SK-N-SH treated with all-trans-retinoic acid at 6 μM for 48 hours (cell line): Measurements from ENCODE around the gene BIN2.

Experiments
- ATAC-seq: fragments of 200-7000 bp; cut with Tn5 transposase; 3 replicates; pipeline ENCODE4 v1.9.1; 2020; ENCODE audit warnings: mild to moderate bottlenecking, moderate library complexity
- ARNTL ChIP-seq: fragments of 450-650 bp; formaldehyde crosslinking; IDR thresholded peaks from 2 replicates; pipeline ENCODE4 v1.5.0; 2020; ENCODE audit warnings: low read depth, mild to moderate bottlenecking, moderate library complexity, borderline replicate concordance
- CSRNP3 ChIP-seq: fragments of 250-450 bp; sonication (Bioruptor Pico); IDR thresholded peaks from 2 replicates; pipeline ENCODE4 v1.5.1; 2021; ENCODE audit warnings: mild to moderate bottlenecking, moderate library complexity
- ESRRG ChIP-seq: fragments of 250-450 bp; sonication (Bioruptor Pico); IDR thresholded peaks from 2 replicates; pipeline ENCODE4 v1.6.1; 2021; ENCODE audit warnings: mild to moderate bottlenecking
- GLIS3 ChIP-seq: fragments of 250-450 bp; sonication (Bioruptor Pico); IDR thresholded peaks from 2 replicates; pipeline ENCODE4 v1.5.0; 2020; ENCODE audit warnings: mild to moderate bottlenecking, moderate library complexity
- ISL1 ChIP-seq: fragments of 250-450 bp; sonication (Bioruptor Pico); IDR thresholded peaks from 2 replicates; pipeline ENCODE4 v2.1.2; 2022; ENCODE audit warnings: mild to moderate bottlenecking, moderate library complexity
- OSR1 ChIP-seq: fragments of 250-450 bp; sonication (Bioruptor Pico); IDR thresholded peaks from 2 replicates; pipeline ENCODE4 v1.8.0; 2022; ENCODE audit warnings: moderate library complexity, mild to moderate bottlenecking, inconsistent platforms
- PATZ1 ChIP-seq: fragments of 250-450 bp; sonication (Bioruptor Pico); IDR thresholded peaks from 2 replicates; pipeline ENCODE4 v1.8.0; 2020; ENCODE audit warnings: mild to moderate bottlenecking, moderate library complexity, borderline replicate concordance
- POU6F1 ChIP-seq: fragments of 250-450 bp; sonication (Bioruptor Pico); IDR thresholded peaks from 2 replicates; pipeline ENCODE4 v1.8.0; 2021; ENCODE audit warnings: low read depth, mild to moderate bottlenecking, moderate library complexity, borderline replicate concordance
- PPARA ChIP-seq: fragments of 250-450 bp; sonication (Bioruptor Pico); IDR thresholded peaks from 2 replicates; pipeline ENCODE4 v1.5.0; 2020; ENCODE audit warnings: mild to moderate bottlenecking, borderline replicate concordance
- RARB ChIP-seq: fragments of 250-450 bp; sonication (Bioruptor Pico); IDR thresholded peaks from 2 replicates; pipeline ENCODE4 v1.8.0; 2021; ENCODE audit warnings: mild to moderate bottlenecking, moderate library complexity
- SNAI2 ChIP-seq: fragments of 250-450 bp; sonication (Bioruptor Pico); IDR thresholded peaks from 2 replicates; pipeline ENCODE4 v1.5.0; 2020; ENCODE audit warnings: mild to moderate bottlenecking, moderate library complexity
- TCF4 ChIP-seq: fragments of 250-450 bp; sonication (Bioruptor Pico); IDR thresholded peaks from 2 replicates; pipeline ENCODE4 v1.8.0; 2021; ENCODE audit warnings: mild to moderate bottlenecking, moderate library complexity, borderline replicate concordance
- TOX ChIP-seq: fragments of 250-450 bp; sonication (Bioruptor Pico); IDR thresholded peaks from 2 replicates; pipeline ENCODE4 v1.8.0; 2021; ENCODE audit warnings: mild to moderate bottlenecking, moderate library complexity, borderline replicate concordance
- ZFP3 ChIP-seq: fragments of 250-450 bp; sonication (Bioruptor Pico); IDR thresholded peaks from 2 replicates; pipeline ENCODE4 v1.5.0; 2020; ENCODE audit warnings: mild to moderate bottlenecking, moderate library complexity
- ZFP30 ChIP-seq: fragments of 450-650 bp; formaldehyde crosslinking; IDR thresholded peaks from 2 replicates; pipeline ENCODE4 v1.5.0; 2022; ENCODE audit warnings: mild to moderate bottlenecking, moderate library complexity
- ZNF565 ChIP-seq: fragments of 450-650 bp; formaldehyde crosslinking; conservative IDR thresholded peaks from 2 replicates; pipeline ENCODE4 v1.5.0; 2020; ENCODE audit warnings: low read depth, mild to moderate bottlenecking, moderate library complexity
- ZNF70 ChIP-seq: fragments of 450-650 bp; formaldehyde crosslinking; IDR thresholded peaks from 2 replicates; pipeline ENCODE4 v1.5.0; 2020; ENCODE audit warnings: mild to moderate bottlenecking, moderate library complexity
- ZNF8 ChIP-seq: fragments of 450-650 bp; formaldehyde crosslinking; IDR thresholded peaks from 2 replicates; pipeline ENCODE4 v1.5.0; 2020; ENCODE audit warnings: mild to moderate bottlenecking, moderate library complexity
- TF ChIP-seq, protein P1 (sequence below): fragments of 250-450 bp; sonication (Bioruptor Pico); IDR thresholded peaks from 2 replicates; pipeline ENCODE4 v1.5.1; 2020; ENCODE audit warnings: low read depth, mild to moderate bottlenecking, moderate library complexity
- TF ChIP-seq, protein P2 (sequence below): fragments of 250-450 bp; sonication (Bioruptor Pico); IDR thresholded peaks from 2 replicates; pipeline ENCODE4 v1.5.0; 2020; ENCODE audit warnings: mild to moderate bottlenecking, moderate library complexity

BIN2 gene

DNA sequence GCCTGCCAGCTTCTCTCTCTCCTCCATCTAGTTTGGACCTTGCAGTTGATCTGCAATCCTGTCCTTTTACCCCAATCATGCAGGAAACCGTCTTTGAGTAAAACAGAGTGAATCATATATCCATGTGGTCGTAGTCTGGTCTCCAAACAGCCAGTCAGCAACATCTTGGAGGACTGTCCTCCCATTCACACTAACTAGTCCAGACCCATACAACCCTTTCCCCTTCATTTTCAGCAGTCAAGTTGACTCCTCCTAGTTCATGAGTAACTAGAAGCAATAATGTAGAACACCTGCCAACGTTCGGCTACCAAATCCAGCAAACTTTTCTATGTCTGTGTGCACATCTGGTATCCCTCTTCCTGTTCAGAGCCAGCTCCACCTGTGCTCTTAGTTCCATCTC lies 10.8 kb upstream of the BIN2 start (continued):
- TF ChIP-seq PATZ1 (no peak), OSR1 (CRISPR knock-in tag) (no peak)

GRCh38 chr12:51333536-51333935 lies 9.6 kb upstream of the BIN2 start:
- no peak for ATAC-seq
- TF ChIP-seq ZNF70 (CRISPR knock-in tag): no peak
- TF ChIP-seq TCF4: no peak
- TF ChIP-seq PATZ1: no peak
- no peak for TF ChIP-seq POU6F1 (CRISPR knock-in tag)
- no peak for TF ChIP-seq ESRRG (CRISPR knock-in tag)

DNA sequence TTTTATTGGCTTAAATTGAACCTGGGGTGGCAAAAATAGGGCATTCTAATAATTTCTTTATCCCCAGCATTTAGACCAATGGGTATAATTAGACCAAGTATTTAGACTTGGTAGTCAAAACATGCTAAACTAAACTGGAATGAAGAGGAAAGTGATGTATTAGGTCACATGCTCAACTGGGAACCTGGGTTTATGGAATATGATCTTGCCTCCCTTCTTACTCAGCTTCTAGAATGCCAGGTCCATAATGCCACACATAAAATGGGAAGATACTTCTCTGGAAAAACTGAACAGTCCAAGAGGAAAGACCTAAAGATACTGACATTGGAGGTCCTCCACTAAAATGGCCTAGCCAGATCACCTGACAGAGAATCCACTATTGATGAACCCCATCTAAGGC lies 6.2 kb upstream of the BIN2 start:
- no peak for TF ChIP-seq ARNTL (CRISPR knock-in tag)
- TF ChIP-seq ZNF8: no peak
- TF ChIP-seq OSR1 (CRISPR knock-in tag): no peak
- TF ChIP-seq ZFP3: no peak
- TF ChIP-seq TCF4: no peak
- no peak for TF ChIP-seq CSRNP3 (CRISPR knock-in tag)
- no peak for TF ChIP-seq TOX (CRISPR knock-in tag)
- no peak for TF ChIP-seq ZNF565
- no peak for TF ChIP-seq ISL1 (CRISPR knock-in tag)
- TF ChIP-seq GLIS3: no peak
- TF ChIP-seq PATZ1: no peak
- no peak for TF ChIP-seq ZFP30
- no peak for ATAC-seq

DNA sequence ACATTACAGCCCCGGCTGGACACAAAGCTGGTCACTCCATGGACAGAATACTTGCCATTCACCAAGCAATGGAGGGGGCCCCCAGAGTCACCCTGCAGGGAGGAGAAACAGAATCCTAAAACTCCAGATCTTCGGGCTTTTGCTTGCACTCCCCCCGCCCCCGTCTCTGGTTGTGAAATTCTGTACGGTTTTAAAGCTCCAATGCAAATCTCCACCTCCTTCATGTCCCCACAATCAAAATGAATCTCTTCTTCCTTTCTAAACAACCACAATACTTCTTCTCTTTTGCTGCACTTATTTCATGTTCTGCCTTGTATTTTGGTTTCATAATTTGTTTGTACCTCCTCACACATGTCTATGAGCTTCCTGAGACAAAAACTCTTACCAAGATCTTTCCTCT lies 5.8 kb upstream of the BIN2 start:
- no peak for ATAC-seq
- TF ChIP-seq SNAI2 (CRISPR knock-in tag) (no peak), OSR1 (CRISPR knock-in tag) (no peak), PATZ1 (no peak), PPARA (CRISPR knock-in tag) (no peak), ARNTL (CRISPR knock-in tag) (no peak), GLIS3 (no peak), RARB (no peak), TOX (CRISPR knock-in tag) (no peak), CSRNP3 (CRISPR knock-in tag) (no peak)
- TF ChIP-seq, protein P1, sequence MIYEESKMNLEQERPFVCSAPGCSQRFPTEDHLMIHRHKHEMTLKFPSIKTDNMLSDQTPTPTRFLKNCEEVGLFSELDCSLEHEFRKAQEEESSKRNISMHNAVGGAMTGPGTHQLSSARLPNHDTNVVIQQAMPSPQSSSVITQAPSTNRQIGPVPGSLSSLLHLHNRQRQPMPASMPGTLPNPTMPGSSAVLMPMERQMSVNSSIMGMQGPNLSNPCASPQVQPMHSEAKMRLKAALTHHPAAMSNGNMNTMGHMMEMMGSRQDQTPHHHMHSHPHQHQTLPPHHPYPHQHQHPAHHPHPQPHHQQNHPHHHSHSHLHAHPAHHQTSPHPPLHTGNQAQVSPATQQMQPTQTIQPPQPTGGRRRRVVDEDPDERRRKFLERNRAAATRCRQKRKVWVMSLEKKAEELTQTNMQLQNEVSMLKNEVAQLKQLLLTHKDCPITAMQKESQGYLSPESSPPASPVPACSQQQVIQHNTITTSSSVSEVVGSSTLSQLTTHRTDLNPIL (CRISPR knock-in tag): no peak
- TF ChIP-seq, protein P2, sequence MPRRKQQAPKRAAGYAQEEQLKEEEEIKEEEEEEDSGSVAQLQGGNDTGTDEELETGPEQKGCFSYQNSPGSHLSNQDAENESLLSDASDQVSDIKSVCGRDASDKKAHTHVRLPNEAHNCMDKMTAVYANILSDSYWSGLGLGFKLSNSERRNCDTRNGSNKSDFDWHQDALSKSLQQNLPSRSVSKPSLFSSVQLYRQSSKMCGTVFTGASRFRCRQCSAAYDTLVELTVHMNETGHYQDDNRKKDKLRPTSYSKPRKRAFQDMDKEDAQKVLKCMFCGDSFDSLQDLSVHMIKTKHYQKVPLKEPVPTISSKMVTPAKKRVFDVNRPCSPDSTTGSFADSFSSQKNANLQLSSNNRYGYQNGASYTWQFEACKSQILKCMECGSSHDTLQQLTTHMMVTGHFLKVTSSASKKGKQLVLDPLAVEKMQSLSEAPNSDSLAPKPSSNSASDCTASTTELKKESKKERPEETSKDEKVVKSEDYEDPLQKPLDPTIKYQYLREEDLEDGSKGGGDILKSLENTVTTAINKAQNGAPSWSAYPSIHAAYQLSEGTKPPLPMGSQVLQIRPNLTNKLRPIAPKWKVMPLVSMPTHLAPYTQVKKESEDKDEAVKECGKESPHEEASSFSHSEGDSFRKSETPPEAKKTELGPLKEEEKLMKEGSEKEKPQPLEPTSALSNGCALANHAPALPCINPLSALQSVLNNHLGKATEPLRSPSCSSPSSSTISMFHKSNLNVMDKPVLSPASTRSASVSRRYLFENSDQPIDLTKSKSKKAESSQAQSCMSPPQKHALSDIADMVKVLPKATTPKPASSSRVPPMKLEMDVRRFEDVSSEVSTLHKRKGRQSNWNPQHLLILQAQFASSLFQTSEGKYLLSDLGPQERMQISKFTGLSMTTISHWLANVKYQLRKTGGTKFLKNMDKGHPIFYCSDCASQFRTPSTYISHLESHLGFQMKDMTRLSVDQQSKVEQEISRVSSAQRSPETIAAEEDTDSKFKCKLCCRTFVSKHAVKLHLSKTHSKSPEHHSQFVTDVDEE: no peak
